Measurements from ENCODE around the gene KRT26. TPM values are rescaled to one million over a fixed set of nuclear protein-coding genes. Genes with fewer than 3 reads are reported as not detected.

The KRT26 gene
- total and polyA plus RNA-seq, 2 of the 8 experiments (the other 6 are each of a cell fraction or from before 2014, with no cell fraction given), result not detected

GRCh38 chr17:40730970-40731369 is 41.0 kb downstream of the KRT26 start:
- no peak overlapping the region for H2BK15ac ChIP-seq (ENCODE audit: low read length)
- H3K4me2 ChIP-seq (ENCODE audit: insufficient read depth in 1 of 2, low read depth in 2 of 2, low read length in 2 of 2), result no peak overlapping the region
- H2BK120ac ChIP-seq (replicated peaks; ENCODE audit: low read depth, low read length), result no peak overlapping the region
- H4K20me1 ChIP-seq (replicated peaks in 1 of 2; ENCODE audit: control insufficient read depth in 1 of 2, insufficient read depth in 2 of 2, low read length in 2 of 2), result no peaks in the 10 kb centered on the region
- no peaks in the 10 kb centered on the region for H3K4me1 ChIP-seq (replicated peaks in 1 of 4; ENCODE audit: control insufficient read depth in 3 of 4, insufficient read depth in 4 of 4, low read length in 3 of 4)
- H3K79me2 ChIP-seq (ENCODE audit: control insufficient read depth in 1 of 2, insufficient read depth in 2 of 2, low read length in 2 of 2), result no peaks in the 10 kb centered on the region
- peaks cover 5 to 6% of the 10 kb centered on the region in 2 experiments; a peak in 2 of 4 replicates for H3K9me3 ChIP-seq (ENCODE audit: insufficient read depth in 2 of 2, low read depth in 1 of 2, low read length in 1 of 2)
- no peak overlapping the region for H3K23ac ChIP-seq (ENCODE audit: insufficient read length)
- POLR2A ChIA-PET (ENCODE audit: partially characterized antibody), result no interaction called here
- H3K27me3 ChIP-seq (replicated peaks in 1 of 4; ENCODE audit: control insufficient read depth in 3 of 4, extremely low read depth in 1 of 4, insufficient read depth in 3 of 4, low read length in 3 of 4), result no peaks in the 10 kb centered on the region
- CTCF ChIA-PET (ENCODE audit: partially characterized antibody), result interaction anchor here (0.8 to 1.2 kb wide), 2 partner anchors 28 to 30 kb away, joined by 3 read pairs; partner anchors contain the start of gene KRT24
- H3K4ac ChIP-seq (replicated peaks; ENCODE audit: insufficient read length, low read depth, low read length), result no peak overlapping the region
- H3K56ac ChIP-seq (replicated peaks; ENCODE audit: insufficient read length, low read depth, low read length), result no peak overlapping the region
- no peak overlapping the region for H3K27ac ChIP-seq (ENCODE audit: low read depth, low read length)
- H2BK5ac ChIP-seq (ENCODE audit: low read depth, low read length), result no peak overlapping the region
- DNase-seq (ENCODE audit: low read depth in 1 of 2, low spot score in 2 of 2) (no peak), FAIRE-seq (no peak)
- H2AFZ ChIP-seq (ENCODE audit: low read length), result no peak overlapping the region
- no peak overlapping the region for H3K4me3 ChIP-seq (ENCODE audit: extremely low read depth in 1 of 4, insufficient read depth in 2 of 4, low read depth in 3 of 4, low read length in 4 of 4)
- no peak overlapping the region for H2BK12ac ChIP-seq (ENCODE audit: low read depth, low read length)
- H2BK20ac ChIP-seq (ENCODE audit: low read length), result no peak overlapping the region
- H4K5ac ChIP-seq (ENCODE audit: insufficient read length, low read depth, low read length), result no peak overlapping the region
- H3K9ac ChIP-seq (replicated peaks in 1 of 4; ENCODE audit: extremely low read depth in 1 of 4, low read depth in 3 of 4, low read length in 3 of 4), result no peak overlapping the region
- no peaks in the 10 kb centered on the region for H3K79me1 ChIP-seq (ENCODE audit: low read depth, low read length)
- no peak overlapping the region for H4K91ac ChIP-seq (replicated peaks; ENCODE audit: insufficient read length, low read length)
- H3K18ac ChIP-seq (ENCODE audit: extremely low read depth, low read length), result no peak overlapping the region
- no peak overlapping the region for H3K14ac ChIP-seq (ENCODE audit: insufficient read length)
- H3K23me2 ChIP-seq (ENCODE audit: low read depth, low read length), result no peaks in the 10 kb centered on the region
- 83% methylated on average over 1 of the region's 1 CpG; no CpG with 5 or more reads in 1 of the 2 experiments for WGBS, 2 experiments (ENCODE audit: extremely low coverage in 1 of 2, insufficient coverage in 1 of 2, insufficient read length in 1 of 2, insufficient replicate concordance in 2 of 2, low coverage in 1 of 2, low lambda C conversion rate in 2 of 2, missing lambda C conversion rate in 1 of 2)
- no peak overlapping the region for H2AK5ac ChIP-seq (ENCODE audit: low read depth, low read length)
- H3K36me3 ChIP-seq (ENCODE audit: control insufficient read depth in 2 of 4, insufficient read depth in 4 of 4, low read length in 3 of 4), result no peaks in the 10 kb centered on the region
- no peak overlapping the region for H4K8ac ChIP-seq (ENCODE audit: extremely low read depth, insufficient read depth, low read length)
- TF ChIP-seq SUZ12 (IDR thresholded peaks at IDR 0.05; ENCODE audit: low read length), result no peak
- no peak for TF ChIP-seq SIRT6 (IDR thresholded peaks at IDR 0.05; ENCODE audit: low read length)
- TF ChIP-seq YY1 (IDR thresholded peaks at IDR 0.05; ENCODE audit: low read depth, low read length), result no peak
- TF ChIP-seq TAF1 (IDR thresholded peaks at IDR 0.05; ENCODE audit: low read depth, low read length), result no peak
- no peak for TF ChIP-seq E2F6 (IDR thresholded peaks at IDR 0.05)
- TF ChIP-seq RAD21 (IDR thresholded peaks at IDR 0.05 in 1 of 2, conservative IDR thresholded peaks at IDR 0.05 in 1 of 2; ENCODE audit: low read depth in 2 of 2, low read length in 2 of 2), result no peak
- no peak for TF ChIP-seq CTCF (IDR thresholded peaks at IDR 0.05; ENCODE audit: control extremely low read depth in 1 of 3, insufficient read depth in 1 of 3, low read depth in 1 of 3, low read length in 3 of 3)
- TF ChIP-seq TAF7 (optimal IDR thresholded peaks at IDR 0.05; ENCODE audit: borderline replicate concordance, low read depth, low read length), result no peak
- TF ChIP-seq EGR1 (IDR thresholded peaks at IDR 0.05; ENCODE audit: borderline replicate concordance, low read depth, low read length), result no peak
- TF ChIP-seq RNF2 (IDR thresholded peaks at IDR 0.05; ENCODE audit: borderline replicate concordance, low read depth, low read length, missing control alignments, poor library complexity, severe bottlenecking), result no peak
- TF ChIP-seq SRF (IDR thresholded peaks at IDR 0.05; ENCODE audit: low read depth, low read length), result no peak
